HepG2 (cell line): ENCODE measurements around the gene TACO1. TPM values are rescaled to one million over a fixed set of nuclear protein-coding genes. Genes with fewer than 3 reads are reported as not detected.

ENCODE experiments used
- ARID4A ChIP-seq: sonication (generic); formaldehyde crosslinking; IDR thresholded peaks from 2 replicates; pipeline ENCODE4 v1.5.0; 2020; ENCODE audit warnings: mild to moderate bottlenecking, missing genetic modification reagents, borderline replicate concordance
- CREB3 ChIP-seq: sonication (generic); formaldehyde crosslinking; IDR thresholded peaks from 2 replicates; pipeline ENCODE4 v1.5.0; 2020; ENCODE audit warnings: missing genetic modification reagents
- DNMT1 ChIP-seq: sonication (generic); formaldehyde crosslinking; IDR thresholded peaks from 2 replicates; pipeline ENCODE4 v1.5.1; 2020; ENCODE audit warnings: mild to moderate bottlenecking, missing genetic modification reagents
- HMG20B ChIP-seq: conservative IDR thresholded peaks from 2 replicates; pipeline ENCODE4 v1.6.1; 2016; ENCODE audit warnings: missing genetic modification reagents, missing compliant biosample characterization
- HNF4A ChIP-seq: sonication (generic); formaldehyde crosslinking; IDR thresholded peaks from 2 replicates; pipeline ENCODE4 v1.4.0; 2020; ENCODE audit warnings: missing genetic modification reagents
- HNRNPLL ChIP-seq: fragments of 200-400 bp; formaldehyde crosslinking; IDR thresholded peaks from 2 replicates; pipeline ENCODE4 v1.6.1; 2017; ENCODE audit warnings: mild to moderate bottlenecking, low read depth, low read length; ENCODE audit not compliant: poor library complexity, severe bottlenecking
- MTA3 ChIP-seq: sonication (generic); formaldehyde crosslinking; IDR thresholded peaks from 2 replicates; pipeline ENCODE4 v1.4.0; 2020; ENCODE audit warnings: missing genetic modification reagents
- MYNN ChIP-seq: sonication (generic); formaldehyde crosslinking; IDR thresholded peaks from 2 replicates; pipeline ENCODE4 v1.4.0; 2020; ENCODE audit warnings: mild to moderate bottlenecking, low read depth, missing genetic modification reagents
- ZFP1 ChIP-seq: IDR thresholded peaks from 2 replicates; pipeline ENCODE4 v1.6.1; 2016
- ZNF280B ChIP-seq: sonication (generic); formaldehyde crosslinking; IDR thresholded peaks from 2 replicates; pipeline ENCODE4 v1.5.0; 2020; ENCODE audit warnings: missing genetic modification reagents, mild to moderate bottlenecking, borderline replicate concordance
- ZNF280D ChIP-seq: sonication (generic); formaldehyde crosslinking; IDR thresholded peaks from 2 replicates; pipeline ENCODE4 v1.5.1; 2020; ENCODE audit warnings: mild to moderate bottlenecking, missing genetic modification reagents
- ZNF616 ChIP-seq: sonication (generic); formaldehyde crosslinking; IDR thresholded peaks from 2 replicates; pipeline ENCODE4 v1.5.0; 2020; ENCODE audit warnings: low read depth, mild to moderate bottlenecking, missing genetic modification reagents
- ZNF746 ChIP-seq: sonication (generic); formaldehyde crosslinking; IDR thresholded peaks from 2 replicates; pipeline ENCODE4 v1.8.0; 2022; ENCODE audit warnings: mild to moderate bottlenecking, missing genetic modification reagents
- ZNF772 ChIP-seq: sonication (generic); formaldehyde crosslinking; IDR thresholded peaks from 2 replicates; pipeline ENCODE4 v1.5.0; 2020; ENCODE audit warnings: mild to moderate bottlenecking, missing genetic modification reagents
- polyA plus RNA-seq, 8 experiments: library from polyadenylated mRNA; depleted of rRNA in 3 of 8; stranded (reverse) in 7 of 8; unstranded in 1 of 8; fragments of >200 nt; fragmentation: Illumina TruSeq in 4 of 8; extraction: Trizol in 4 of 8; gene quantifications; 2 replicates each; pipeline versions ENCODE4 v1.2.1 to v1.2.3, GENCODE V29; 2011 to 2016; ENCODE audit warnings: low read depth in 4 of 8, missing spikeins in 1 of 8, mixed read lengths in 1 of 8; ENCODE audit not compliant: insufficient read depth in 1 of 8
- total RNA-seq, 5 experiments: library from RNA; depleted of rRNA; stranded (reverse); fragments of >200 nt; fragmentation: Illumina TruSeq; extraction: Trizol; gene quantifications; 2 replicates each; pipeline ENCODE4 v1.2.3, GENCODE V29; 2016; ENCODE audit warnings: low read depth in 1 of 5

The TACO1 gene
- total and polyA plus RNA-seq, 2 of the 13 experiments (the other 11 are each of a cell fraction or from before 2014, with no cell fraction given): 34.7 to 53.6 TPM

GRCh38 chr17:63600569-63601438 is at the start of gene TACO1 (continued):
- peak; percentile 95; the same call in 1 of the 2 replicates for TF ChIP-seq ARID4A (CRISPR knock-in tag)
- peak; percentile 73 for TF ChIP-seq ZNF616 (CRISPR knock-in tag)
- peak; percentile 97 for TF ChIP-seq ZFP1
- no peak; the same call in 1 of the 2 replicates for TF ChIP-seq ZNF746 (CRISPR knock-in tag)
- peak; percentile 92; the same call in 1 of the 2 replicates for TF ChIP-seq CREB3
- TF ChIP-seq ZNF772 (CRISPR knock-in tag): peak; percentile 97
- peak; percentile 87 for TF ChIP-seq HNRNPLL
- peak; percentile 96 for TF ChIP-seq MYNN
- peak; percentile 91 for TF ChIP-seq ZNF280D (CRISPR knock-in tag)
- TF ChIP-seq DNMT1 (CRISPR knock-in tag): peak; percentile 99
- peak; percentile 95; the same call in 1 of the 2 replicates for TF ChIP-seq ZNF280B (CRISPR knock-in tag)
- peak; percentile 78 for TF ChIP-seq HMG20B (CRISPR knock-in tag)
- TF ChIP-seq HNF4A (CRISPR knock-in tag): peak; percentile 86
- no peak for TF ChIP-seq MTA3 (CRISPR knock-in tag)
